Liver (tissue), 10 donors: ENCODE data around the gene WDR1. TPM values are rescaled to one million over a fixed set of nuclear protein-coding genes. Genes with fewer than 3 reads are reported as not detected.

Source experiments
- DNase-seq: peaks from one replicate; pipeline ENCODE4 v3.0.0-alpha.2; 2017; ENCODE audit warnings: low spot score
- H3K27ac ChIP-seq, 2 donors: one replicate each; pipeline ENCODE4 v1.7.0; 2013; ENCODE audit warnings: inconsistent platforms in 2 of 2, low read length in 2 of 2, control low read depth in 1 of 2, low read depth in 1 of 2, mild to moderate bottlenecking in 1 of 2
- H3K27me3 ChIP-seq, 4 donors: one replicate each; pipeline versions ENCODE4 v1.6.1 to v1.7.0; 2013; ENCODE audit warnings: low read length in 3 of 4, inconsistent platforms in 1 of 4, mild to moderate bottlenecking in 1 of 4, moderate library complexity in 1 of 4; ENCODE audit not compliant: control insufficient read depth in 4 of 4, insufficient read depth in 4 of 4
- H3K36me3 ChIP-seq, 4 donors: one replicate each; pipeline versions ENCODE4 v1.6.1 to v1.7.0; 2013; ENCODE audit warnings: low read length in 3 of 4, mild to moderate bottlenecking in 3 of 4, low read depth in 1 of 4, moderate library complexity in 1 of 4; ENCODE audit not compliant: control insufficient read depth in 4 of 4, insufficient read depth in 3 of 4
- H3K4me1 ChIP-seq, 4 donors: one replicate each; pipeline versions ENCODE4 v1.6.1 to v1.7.0; 2013; ENCODE audit warnings: low read length in 3 of 4, mild to moderate bottlenecking in 3 of 4, moderate library complexity in 1 of 4; ENCODE audit not compliant: control insufficient read depth in 4 of 4, insufficient read depth in 4 of 4
- H3K4me3 ChIP-seq, 3 donors: one replicate each; pipeline versions ENCODE4 v1.6.1 to v1.7.0; 2013; ENCODE audit warnings: low read length in 3 of 3, control low read depth in 1 of 3, low read depth in 1 of 3, mild to moderate bottlenecking in 1 of 3
- H3K9ac ChIP-seq, 2 donors: one replicate each; pipeline ENCODE4 v1.7.0; 2013; ENCODE audit warnings: low read length in 2 of 2, mild to moderate bottlenecking in 2 of 2, moderate library complexity in 2 of 2, control low read depth in 1 of 2, low read depth in 1 of 2
- H3K9me3 ChIP-seq, 4 donors: one replicate each; pipeline versions ENCODE4 v1.6.1 to v1.7.0; 2013; ENCODE audit warnings: low read length in 3 of 4; ENCODE audit not compliant: control insufficient read depth in 4 of 4
- CTCF ChIP-seq: fragments of 150-350 bp; IDR thresholded peaks from 2 replicates; pipeline ENCODE4 v1.5.1; 2017; ENCODE audit warnings: improper control_type of control experiment, low read depth, low read length; ENCODE audit not compliant: missing input control
- EGR1 ChIP-seq, 2 donors: IDR thresholded peaks; 2 replicates each; pipeline ENCODE4 v1.6.1; 2016 to 2018; ENCODE audit warnings: antibody characterized with exemption in 2 of 2, low read depth in 2 of 2
- FOXA1 ChIP-seq: IDR thresholded peaks from 2 replicates; pipeline ENCODE4 v1.6.1; 2016; ENCODE audit warnings: antibody characterized with exemption
- FOXA2 ChIP-seq: IDR thresholded peaks from 2 replicates; pipeline ENCODE4 v1.6.1; 2016; ENCODE audit warnings: antibody characterized with exemption
- GABPA ChIP-seq, 2 donors: IDR thresholded peaks in 1 of 2; conservative IDR thresholded peaks in 1 of 2; 2 replicates each; pipeline ENCODE4 v1.6.1; 2016; ENCODE audit warnings: antibody characterized with exemption in 2 of 2, mild to moderate bottlenecking in 1 of 2, moderate library complexity in 1 of 2
- HNF4A ChIP-seq, 2 donors: conservative IDR thresholded peaks; 2 replicates each; pipeline ENCODE4 v1.6.1; 2016; ENCODE audit warnings: antibody characterized with exemption in 2 of 2, mild to moderate bottlenecking in 2 of 2
- HNF4G ChIP-seq: IDR thresholded peaks from 2 replicates; pipeline ENCODE4 v1.6.1; 2016; ENCODE audit warnings: antibody characterized with exemption
- JUND ChIP-seq, 2 donors: IDR thresholded peaks; 2 replicates each; pipeline ENCODE4 v1.6.1; 2016; ENCODE audit warnings: antibody characterized with exemption in 2 of 2
- NR2F2 ChIP-seq: IDR thresholded peaks from 2 replicates; pipeline ENCODE4 v1.6.1; 2016; ENCODE audit warnings: antibody characterized with exemption
- RAD21 ChIP-seq, 2 donors: IDR thresholded peaks; 2 replicates each; pipeline ENCODE4 v1.6.1; 2016; ENCODE audit warnings: antibody characterized with exemption in 2 of 2, mild to moderate bottlenecking in 2 of 2
- RXRA ChIP-seq, 2 donors: IDR thresholded peaks; 2 replicates each; pipeline ENCODE4 v1.6.1; 2017 to 2018; ENCODE audit warnings: antibody characterized with exemption in 2 of 2, mild to moderate bottlenecking in 1 of 2
- SP1 ChIP-seq: IDR thresholded peaks from 2 replicates; pipeline ENCODE4 v1.6.1; 2018; ENCODE audit warnings: antibody characterized with exemption, mild to moderate bottlenecking
- TAF1 ChIP-seq: conservative IDR thresholded peaks from 2 replicates; pipeline ENCODE4 v1.6.1; 2016; ENCODE audit warnings: antibody characterized with exemption, mild to moderate bottlenecking
- YY1 ChIP-seq: IDR thresholded peaks from 2 replicates; pipeline ENCODE4 v1.6.1; 2016; ENCODE audit warnings: antibody characterized with exemption, mild to moderate bottlenecking
- WGBS: extraction: QIAGEN DNeasy Blood & Tissue Kit; methylation state at CpG from one replicate; pipeline ENCODE4 v1.1.7; 2013; 5-methylcytosine and 5-hydroxymethylcytosine counted together
- polyA plus RNA-seq, 2 donors: library from polyadenylated mRNA; stranded (reverse) in 1 of 2; unstranded in 1 of 2; fragments of 200-250 nt in 1 of 2; fragments of >200 nt in 1 of 2; fragmentation: Nextera tagmentation in 1 of 2; extraction: Ambion mirVana in 1 of 2; gene quantifications; one replicate each; pipeline versions ENCODE4 v1.2.1 to v1.2.3, GENCODE V29; 2013 to 2015
- small RNA-seq: library from RNA; depleted of rRNA; stranded (forward); fragments of <200 nt; gene quantifications from one replicate; pipeline ENCODE3, GENCODE V24; 2014
- total RNA-seq, 2 donors: library from RNA; depleted of rRNA; stranded (reverse); fragments of >200 nt; gene quantifications; one replicate each; pipeline ENCODE4 v1.2.3, GENCODE V29; 2014
- TF ChIP-seq, protein P1 (sequence below): IDR thresholded peaks from 2 replicates; pipeline ENCODE4 v1.6.1; 2016; ENCODE audit warnings: antibody characterized with exemption, mild to moderate bottlenecking
- TF ChIP-seq, protein P2 (sequence below): IDR thresholded peaks from 2 replicates; pipeline ENCODE4 v1.6.1; 2016; ENCODE audit warnings: antibody characterized with exemption
- TF ChIP-seq, protein P3 (sequence below): IDR thresholded peaks from 2 replicates; pipeline ENCODE4 v1.6.1; 2016; ENCODE audit warnings: antibody characterized with exemption
- TF ChIP-seq, protein P4 (sequence below): IDR thresholded peaks from 2 replicates; pipeline ENCODE4 v1.6.1; 2016; ENCODE audit warnings: antibody characterized with exemption
- donor health status: healthy.
- donor health status: healthy.
- donor health status: healthy.
- donor health status: healthy.
- donor health status: healthy.

Gene WDR1
- total and polyA plus RNA-seq, 4 donors = 31.1 to 97.4 (median 65.7) TPM

DNA sequence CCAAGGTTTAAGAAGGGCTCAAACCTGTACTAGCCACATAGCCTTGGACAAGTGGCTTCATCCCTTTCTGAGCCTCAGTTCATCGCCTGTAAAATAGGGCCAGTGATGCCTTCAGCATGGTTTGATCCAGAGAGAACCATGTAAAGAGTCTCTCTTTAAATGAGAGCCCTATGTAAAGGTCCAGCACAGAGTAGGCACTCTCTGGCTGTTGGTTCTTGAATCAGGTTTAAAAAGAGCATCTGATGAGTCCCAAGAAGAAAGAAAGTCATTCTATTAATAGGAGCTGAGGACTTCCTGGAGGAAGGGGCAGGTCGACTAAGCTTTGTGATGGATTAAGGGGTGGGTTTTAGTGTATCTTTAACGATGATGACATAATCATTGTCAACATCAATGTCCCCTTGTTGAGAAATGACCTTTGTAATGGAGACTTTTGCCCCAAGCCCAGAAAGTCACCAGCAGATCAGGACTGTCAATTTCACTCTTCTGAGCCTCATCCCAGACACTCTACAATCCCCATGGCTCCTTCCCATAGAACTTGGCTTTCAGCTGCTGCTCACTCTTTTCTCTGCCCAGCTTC, 91.3 kb downstream of the WDR1 start:
- Histone ChIP-seq H3K4me3 (no peak overlapping the region), H3K36me3 (no peaks in the 10 kb centered on the region), H3K9ac (no peak overlapping the region), H3K27ac (no peak overlapping the region), H3K4me1 (peaks cover 7 to 36% (median 21%) of the 10 kb centered on the region in 4 donors), H3K27me3 (no peaks in the 10 kb centered on the region), H3K9me3 (no peaks in the 10 kb centered on the region)
- 53% methylated on average over 3 of the region's 3 CpGs for WGBS
- TF ChIP-seq, protein P1, sequence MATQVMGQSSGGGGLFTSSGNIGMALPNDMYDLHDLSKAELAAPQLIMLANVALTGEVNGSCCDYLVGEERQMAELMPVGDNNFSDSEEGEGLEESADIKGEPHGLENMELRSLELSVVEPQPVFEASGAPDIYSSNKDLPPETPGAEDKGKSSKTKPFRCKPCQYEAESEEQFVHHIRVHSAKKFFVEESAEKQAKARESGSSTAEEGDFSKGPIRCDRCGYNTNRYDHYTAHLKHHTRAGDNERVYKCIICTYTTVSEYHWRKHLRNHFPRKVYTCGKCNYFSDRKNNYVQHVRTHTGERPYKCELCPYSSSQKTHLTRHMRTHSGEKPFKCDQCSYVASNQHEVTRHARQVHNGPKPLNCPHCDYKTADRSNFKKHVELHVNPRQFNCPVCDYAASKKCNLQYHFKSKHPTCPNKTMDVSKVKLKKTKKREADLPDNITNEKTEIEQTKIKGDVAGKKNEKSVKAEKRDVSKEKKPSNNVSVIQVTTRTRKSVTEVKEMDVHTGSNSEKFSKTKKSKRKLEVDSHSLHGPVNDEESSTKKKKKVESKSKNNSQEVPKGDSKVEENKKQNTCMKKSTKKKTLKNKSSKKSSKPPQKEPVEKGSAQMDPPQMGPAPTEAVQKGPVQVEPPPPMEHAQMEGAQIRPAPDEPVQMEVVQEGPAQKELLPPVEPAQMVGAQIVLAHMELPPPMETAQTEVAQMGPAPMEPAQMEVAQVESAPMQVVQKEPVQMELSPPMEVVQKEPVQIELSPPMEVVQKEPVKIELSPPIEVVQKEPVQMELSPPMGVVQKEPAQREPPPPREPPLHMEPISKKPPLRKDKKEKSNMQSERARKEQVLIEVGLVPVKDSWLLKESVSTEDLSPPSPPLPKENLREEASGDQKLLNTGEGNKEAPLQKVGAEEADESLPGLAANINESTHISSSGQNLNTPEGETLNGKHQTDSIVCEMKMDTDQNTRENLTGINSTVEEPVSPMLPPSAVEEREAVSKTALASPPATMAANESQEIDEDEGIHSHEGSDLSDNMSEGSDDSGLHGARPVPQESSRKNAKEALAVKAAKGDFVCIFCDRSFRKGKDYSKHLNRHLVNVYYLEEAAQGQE = no peak
- TF ChIP-seq SP1 (peak; percentile 73), CTCF (no peak), TAF1 (no peak), NR2F2 (no peak), JUND (IDR thresholded peaks at IDR 0.05) (peak; percentile 42 to 55), FOXA1 (no peak), HNF4A (conservative IDR thresholded peaks at IDR 0.05) (peak; percentile 93 to 94), GABPA (IDR thresholded peaks at IDR 0.05 in 1 of 2, conservative IDR thresholded peaks at IDR 0.05 in 1 of 2) (peak in 1 of 2 donors; percentile 34), YY1 (peak; percentile 38), HNF4G (peak; percentile 65), FOXA2 (no peak), EGR1 (IDR thresholded peaks at IDR 0.05; ENCODE audit: low read depth in 2 of 2) (no peak), RXRA (IDR thresholded peaks at IDR 0.05) (peak; percentile 57 to 84), RAD21 (IDR thresholded peaks at IDR 0.05) (peak in 1 of 2 donors; percentile 8)
- TF ChIP-seq, protein P2, sequence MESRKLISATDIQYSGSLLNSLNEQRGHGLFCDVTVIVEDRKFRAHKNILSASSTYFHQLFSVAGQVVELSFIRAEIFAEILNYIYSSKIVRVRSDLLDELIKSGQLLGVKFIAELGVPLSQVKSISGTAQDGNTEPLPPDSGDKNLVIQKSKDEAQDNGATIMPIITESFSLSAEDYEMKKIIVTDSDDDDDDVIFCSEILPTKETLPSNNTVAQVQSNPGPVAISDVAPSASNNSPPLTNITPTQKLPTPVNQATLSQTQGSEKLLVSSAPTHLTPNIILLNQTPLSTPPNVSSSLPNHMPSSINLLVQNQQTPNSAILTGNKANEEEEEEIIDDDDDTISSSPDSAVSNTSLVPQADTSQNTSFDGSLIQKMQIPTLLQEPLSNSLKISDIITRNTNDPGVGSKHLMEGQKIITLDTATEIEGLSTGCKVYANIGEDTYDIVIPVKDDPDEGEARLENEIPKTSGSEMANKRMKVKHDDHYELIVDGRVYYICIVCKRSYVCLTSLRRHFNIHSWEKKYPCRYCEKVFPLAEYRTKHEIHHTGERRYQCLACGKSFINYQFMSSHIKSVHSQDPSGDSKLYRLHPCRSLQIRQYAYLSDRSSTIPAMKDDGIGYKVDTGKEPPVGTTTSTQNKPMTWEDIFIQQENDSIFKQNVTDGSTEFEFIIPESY = no peak
- TF ChIP-seq, protein P3, sequence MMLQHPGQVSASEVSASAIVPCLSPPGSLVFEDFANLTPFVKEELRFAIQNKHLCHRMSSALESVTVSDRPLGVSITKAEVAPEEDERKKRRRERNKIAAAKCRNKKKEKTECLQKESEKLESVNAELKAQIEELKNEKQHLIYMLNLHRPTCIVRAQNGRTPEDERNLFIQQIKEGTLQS = peak; percentile 73
- TF ChIP-seq, protein P4, sequence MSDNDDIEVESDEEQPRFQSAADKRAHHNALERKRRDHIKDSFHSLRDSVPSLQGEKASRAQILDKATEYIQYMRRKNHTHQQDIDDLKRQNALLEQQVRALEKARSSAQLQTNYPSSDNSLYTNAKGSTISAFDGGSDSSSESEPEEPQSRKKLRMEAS = peak; percentile 76
- DNase-seq = no peak

Small RNA genes lying within 50 kb of the gene (small RNA-seq; reads per million reads assigned to genes)
- gene AC093664.1 (not detected), gene MIR3138 (not detected), gene RNA5SP155 (not detected)

Other genes with a start within 250 kb of the WDR1 start
- gene SLC2A9, start 95.3 kb downstream of the WDR1 start, total RNA-seq = 10 to 100 TPM; 25.7 to 49.0 TPM
- gene SLC2A9, start 95.3 kb downstream of the WDR1 start, polyA plus RNA-seq = 10 to 100 TPM in 1 of 2 donors, 1 to 10 TPM in 1; 6.2 to 17.5 TPM